IMR-90 (cell line): ENCODE measurements around the gene ACVR1B. TPM values are rescaled to one million over a fixed set of nuclear protein-coding genes. Genes with fewer than 3 reads are reported as not detected.

Source experiments
- ATAC-seq: fragments of 200-7000 bp; cut with Tn5 transposase; 2 replicates; pipeline ENCODE4 v1.9.1; 2020; ENCODE audit warnings: low read depth, mild to moderate bottlenecking, moderate library complexity
- BruUV-seq: library from RNA; stranded (reverse); fragments of 400-500 nt; replicated peaks from 2 replicates; lab custom pipeline; 2021; lab: Mats Ljungman, UMichigan
- CTCF ChIA-PET: fragments of 300-600 bp; formaldehyde crosslinking; extraction: SDS; loops from one replicate; lab custom pipeline; 2021; ENCODE audit warnings: antibody characterized with exemption; lab: Yijun Ruan, JAX
- POLR2A ChIA-PET: fragments of 300-600 bp; sonication (Branson Sonifier 250); formaldehyde crosslinking; loops from one replicate; lab custom pipeline; 2022; ENCODE audit warnings: antibody characterized with exemption; ENCODE audit not compliant: unreplicated experiment; lab: Charles Lee
- DNase-seq: peaks from one replicate; pipeline ENCODE4 v3.0.0; 2013
- H2AFZ ChIP-seq: replicated peaks from 2 replicates; pipeline ENCODE3; 2013; ENCODE audit warnings: low read length, mild to moderate bottlenecking; ENCODE audit not compliant: poor library complexity
- H2AK5ac ChIP-seq: 2 replicates; pipeline ENCODE4 v1.6.1; 2013; ENCODE audit warnings: low read depth, low read length, inconsistent platforms
- H2AK9ac ChIP-seq: replicated peaks from 2 replicates; pipeline ENCODE3; 2013; ENCODE audit warnings: mild to moderate bottlenecking, low read depth, low read length, moderate library complexity; ENCODE audit not compliant: poor library complexity
- H2BK120ac ChIP-seq: 2 replicates; pipeline ENCODE4 v1.6.1; 2013; ENCODE audit warnings: low read depth, low read length, inconsistent platforms
- H2BK15ac ChIP-seq: 3 replicates; pipeline ENCODE4 v1.6.1; 2013; ENCODE audit warnings: low read depth, low read length, inconsistent platforms
- H2BK20ac ChIP-seq: 2 replicates; pipeline ENCODE4 v1.6.1; 2013; ENCODE audit warnings: low read depth, mild to moderate bottlenecking, inconsistent platforms, low read length, moderate library complexity
- H2BK5ac ChIP-seq: 2 replicates; pipeline ENCODE4 v1.6.1; 2013; ENCODE audit warnings: mild to moderate bottlenecking, low read depth, low read length, inconsistent platforms; ENCODE audit not compliant: poor library complexity, severe bottlenecking
- H3K14ac ChIP-seq: replicated peaks from 2 replicates; pipeline ENCODE4 v1.6.1; 2013; ENCODE audit warnings: low read depth, low read length, inconsistent platforms
- H3K18ac ChIP-seq: 2 replicates; pipeline ENCODE4 v1.6.1; 2013; ENCODE audit warnings: low read depth, low read length, control low read depth
- H3K23ac ChIP-seq: 2 replicates; pipeline ENCODE4 v1.6.1; 2013; ENCODE audit warnings: low read depth, low read length, inconsistent platforms
- H3K27ac ChIP-seq: 2 replicates; pipeline ENCODE4 v1.5.1; 2013; ENCODE audit warnings: mild to moderate bottlenecking, control low read depth, low read length; ENCODE audit not compliant: insufficient read depth
- H3K27me3 ChIP-seq: 2 replicates; pipeline ENCODE4 v1.6.1; 2013; ENCODE audit warnings: low read length; ENCODE audit not compliant: control insufficient read depth, insufficient read depth
- H3K36me3 ChIP-seq: 2 replicates; pipeline ENCODE4 v1.6.1; 2013; ENCODE audit warnings: low read length, mixed read lengths; ENCODE audit not compliant: control insufficient read depth, insufficient read depth
- H3K4ac ChIP-seq: 2 replicates; pipeline ENCODE4 v1.6.1; 2013; ENCODE audit warnings: low read depth, low read length, inconsistent platforms
- H3K4me1 ChIP-seq: 2 replicates; pipeline ENCODE4 v1.6.1; 2013; ENCODE audit warnings: low read length, mixed read lengths; ENCODE audit not compliant: control insufficient read depth, insufficient read depth
- H3K4me2 ChIP-seq: 2 replicates; pipeline ENCODE4 v1.6.1; 2013; ENCODE audit warnings: low read depth, mild to moderate bottlenecking, control low read depth, low read length, moderate library complexity
- H3K4me3 ChIP-seq: 2 replicates; pipeline ENCODE4 v1.5.1; 2013; ENCODE audit warnings: low read depth, mild to moderate bottlenecking, control low read depth, low read length, moderate library complexity; ENCODE audit not compliant: insufficient read depth
- H3K56ac ChIP-seq: 2 replicates; pipeline ENCODE4 v1.6.1; 2013; ENCODE audit warnings: low read length, inconsistent platforms; ENCODE audit not compliant: insufficient read depth; ENCODE audit errors: extremely low read depth
- H3K79me1 ChIP-seq, 2 experiments: 2 replicates each; pipeline ENCODE4 v1.6.1; 2013; ENCODE audit warnings: low read length in 2 of 2, inconsistent platforms in 1 of 2, low read depth in 1 of 2
- H3K9ac ChIP-seq: 2 replicates; pipeline ENCODE4 v1.6.1; 2013; ENCODE audit warnings: low read depth, low read length, control low read depth
- H3K9me1 ChIP-seq: 2 replicates; pipeline ENCODE4 v1.6.1; 2013; ENCODE audit warnings: low read length, inconsistent platforms; ENCODE audit not compliant: insufficient read depth
- H3K9me3 ChIP-seq: 2 replicates; pipeline ENCODE4 v1.6.1; 2013; ENCODE audit warnings: low read length; ENCODE audit not compliant: control insufficient read depth, insufficient read depth
- H4K20me1 ChIP-seq: 2 replicates; pipeline ENCODE4 v1.6.1; 2013; ENCODE audit warnings: low read length, inconsistent platforms; ENCODE audit not compliant: insufficient read depth
- H4K5ac ChIP-seq: 2 replicates; pipeline ENCODE4 v1.6.1; 2013; ENCODE audit warnings: mild to moderate bottlenecking, low read depth, low read length, control low read depth
- H4K8ac ChIP-seq, 2 experiments: 2 replicates each; pipeline ENCODE4 v1.6.1; 2013; ENCODE audit warnings: low read depth in 2 of 2, low read length in 2 of 2, control low read depth in 1 of 2, inconsistent platforms in 1 of 2
- H4K91ac ChIP-seq: 2 replicates; pipeline ENCODE4 v1.6.1; 2013; ENCODE audit warnings: low read depth, low read length, inconsistent platforms; ENCODE audit not compliant: insufficient read depth
- BHLHE40 ChIP-seq: fragments of 150-350 bp; IDR thresholded peaks from 2 replicates; pipeline ENCODE4 v1.6.1; 2016; ENCODE audit warnings: mild to moderate bottlenecking, low read depth, low read length
- CEBPB ChIP-seq: IDR thresholded peaks from 2 replicates; pipeline ENCODE4 v1.6.1; 2012; ENCODE audit warnings: low read depth, low read length, improper control_type of control experiment
- CHD1 ChIP-seq: IDR thresholded peaks from 2 replicates; pipeline ENCODE4 v1.6.1; 2012; ENCODE audit warnings: low read depth, low read length, improper control_type of control experiment
- FOS ChIP-seq: fragments of 150-350 bp; IDR thresholded peaks from 2 replicates; pipeline ENCODE4 v1.6.1; 2016; ENCODE audit warnings: low read depth, low read length
- MAZ ChIP-seq: IDR thresholded peaks from 2 replicates; pipeline ENCODE4 v1.6.1; 2012; ENCODE audit warnings: low read depth, mild to moderate bottlenecking, low read length, improper control_type of control experiment, moderate library complexity, borderline replicate concordance
- MXI1 ChIP-seq: IDR thresholded peaks from 2 replicates; pipeline ENCODE4 v1.6.1; 2012; ENCODE audit warnings: low read depth, mild to moderate bottlenecking, low read length, moderate library complexity, borderline replicate concordance
- NFE2L2 ChIP-seq: fragments of 150-350 bp; IDR thresholded peaks from 2 replicates; pipeline ENCODE4 v1.6.1; 2016; ENCODE audit warnings: low read depth, mild to moderate bottlenecking, low read length
- POLR2A ChIP-seq: IDR thresholded peaks from 2 replicates; pipeline ENCODE4 v1.6.1; 2012; ENCODE audit warnings: mild to moderate bottlenecking, low read depth, low read length
- RCOR1 ChIP-seq: IDR thresholded peaks from 2 replicates; pipeline ENCODE4 v1.6.1; 2012; ENCODE audit warnings: mild to moderate bottlenecking, low read length, improper control_type of control experiment; ENCODE audit not compliant: insufficient replicate concordance
- RFX5 ChIP-seq: IDR thresholded peaks from 2 replicates; pipeline ENCODE4 v1.8.0; 2012; ENCODE audit warnings: low read depth, mild to moderate bottlenecking, low read length, moderate library complexity
- SMC3 ChIP-seq: fragments of 150-350 bp; IDR thresholded peaks from 2 replicates; pipeline ENCODE4 v1.6.1; 2016; ENCODE audit warnings: low read depth, mild to moderate bottlenecking, antibody characterized with exemption, low read length, moderate library complexity
- WGBS, 2 experiments: methylation state at CpG; one replicate each; pipeline versions ENCODE4 v1.1.5 to v1.1.7; 2013; ENCODE audit warnings: missing lambda C conversion rate in 2 of 2; ENCODE audit not compliant: insufficient read length in 1 of 2; ENCODE audit errors: extremely low coverage in 2 of 2; 5-methylcytosine and 5-hydroxymethylcytosine counted together
- dilution Hi-C: fragments of 300-500 bp; cut with HindIII; formaldehyde crosslinking; loops from one replicate; pipeline ENCODE4 v1.14.3; 2018; ENCODE audit warnings: low sequenced_read_pairs; ENCODE audit not compliant: unreplicated experiment
- in situ Hi-C: fragments of 300-500 bp; cut with MboI; formaldehyde crosslinking; loops from 3 replicates; pipeline ENCODE4 v1.14.3; 2019; ENCODE audit warnings: low sequenced_read_pairs, inconsistent platforms, mixed read lengths
- intact Hi-C: fragments of 100-400 bp; cut with micrococcal nuclease; formaldehyde crosslinking; loops from 2 replicates; pipeline ENCODE4 v1.10.0; 2022
- polyA plus RNA-seq, 3 experiments: library from polyadenylated mRNA; depleted of rRNA; stranded (reverse); fragments of >200 nt; gene quantifications; 2 replicates each; pipeline ENCODE4 v1.2.3, GENCODE V29; 2012; ENCODE audit warnings: low replicate concordance in 1 of 3
- total RNA-seq: library from RNA; depleted of rRNA; stranded (reverse); fragments of >200 nt; gene quantifications from 2 replicates; pipeline ENCODE4 v1.2.3, GENCODE V29; 2012
- TF ChIP-seq, protein P1 (sequence below): fragments of 150-350 bp; IDR thresholded peaks from 2 replicates; pipeline ENCODE4 v1.6.1; 2017; ENCODE audit warnings: mild to moderate bottlenecking, antibody characterized with exemption, low read length, low read depth
- TF ChIP-seq, protein P2 (sequence below): conservative IDR thresholded peaks from 2 replicates; pipeline ENCODE4 v1.5.1; 2012; ENCODE audit warnings: mild to moderate bottlenecking, low read depth, low read length, improper control_type of control experiment
- TF ChIP-seq, protein P3 (sequence below): fragments of 150-350 bp; IDR thresholded peaks from 2 replicates; pipeline ENCODE4 v1.6.1; 2016; ENCODE audit warnings: low read depth, mild to moderate bottlenecking, low read length, moderate library complexity, borderline replicate concordance

Gene ACVR1B
- total and polyA plus RNA-seq, 2 of the 4 experiments (the other 2 are of a cell fraction), result 5.7 to 13.6 TPM

DNA sequence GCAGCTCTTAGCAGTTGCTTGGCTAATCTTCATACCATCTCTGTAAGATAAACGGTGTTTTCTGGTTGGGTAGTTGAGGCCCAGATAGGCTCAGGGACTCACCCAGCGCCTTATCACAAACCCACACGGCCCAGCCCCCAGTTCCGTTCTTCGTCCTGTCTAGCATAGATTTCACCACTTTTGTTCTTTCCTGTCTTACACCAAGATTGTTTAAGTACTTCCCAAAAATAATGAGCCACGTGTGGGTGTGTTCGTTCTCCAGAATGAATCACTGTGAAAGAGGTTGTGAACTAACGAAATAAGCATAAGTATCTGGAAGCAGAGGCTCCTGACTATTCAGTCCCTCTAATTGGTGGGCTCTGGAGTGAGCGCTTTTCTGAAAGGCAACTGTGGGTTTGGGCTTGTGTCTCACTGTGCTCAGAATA lies 21.4 kb downstream of the ACVR1B start:
- H3K4me2 ChIP-seq, result peak overlapping the region; percentile 56

More for the DNA sequence above, 21.4 kb downstream of the ACVR1B start:
- Histone ChIP-seq H3K18ac (0 out of 2 replicates have a peak overlapping the region, but pooled peaks have one; percentile 31), H3K14ac (peak overlapping the region; percentile 87), H4K20me1 (peaks cover 15% of the 10 kb centered on the region), H3K4ac (peak overlapping the region; percentile 97), H3K9me3 (no peaks in the 10 kb centered on the region), H2AFZ (no peak overlapping the region), H4K91ac (peak overlapping the region; percentile 86), H2AK5ac (peak overlapping the region; percentile 88), H3K36me3 (peaks cover 21% of the 10 kb centered on the region), H4K5ac (no peak overlapping the region), H2BK20ac (peak overlapping the region; percentile 95), H2BK15ac (peak overlapping the region; percentile 96; the same call in 2 of the 3 replicates), H2BK120ac (peak overlapping the region; percentile 95), H3K9me1 (peaks cover 42% of the 10 kb centered on the region), H3K4me3 (no peak overlapping the region), H3K9ac (no peak overlapping the region), H3K4me1 (peaks cover 38% of the 10 kb centered on the region), H2BK5ac (peak overlapping the region; percentile 83), H4K8ac (peak overlapping the region; percentile 59 to 79; a peak in 3 of 4 replicates), H3K27me3 (no peaks in the 10 kb centered on the region), H3K56ac (no peak overlapping the region), H3K27ac (peak overlapping the region; percentile 34; the same call in 1 of the 2 replicates), H2AK9ac (peak overlapping the region; percentile 18), H3K23ac (peak overlapping the region; percentile 93), H3K79me1 (peaks cover 35 to 93% of the 10 kb centered on the region in 2 experiments)
- dilution Hi-C loops, result loop anchor here (25.0 kb wide), 1 partner anchor 111 kb away; no protein-coding TSS in a partner anchor
- intact Hi-C loops, result no loop called here
- POLR2A ChIA-PET, result no interaction called here
- no TSS peak for BruUV-seq
- CTCF ChIA-PET, result interaction anchor here (1.2 kb wide), 1 partner anchor 21 kb away, joined by 4 read pairs; no protein-coding TSS in a partner anchor
- no CpG with 5 or more reads among the region's 9 CpGs for whole genome bisulfite sequencing, 2 experiments
- peak; percentile 73 for DNase-seq
- in situ Hi-C loops, result no loop called here
- TF ChIP-seq MXI1, result no peak
- TF ChIP-seq RFX5, result no peak
- TF ChIP-seq, protein P1, sequence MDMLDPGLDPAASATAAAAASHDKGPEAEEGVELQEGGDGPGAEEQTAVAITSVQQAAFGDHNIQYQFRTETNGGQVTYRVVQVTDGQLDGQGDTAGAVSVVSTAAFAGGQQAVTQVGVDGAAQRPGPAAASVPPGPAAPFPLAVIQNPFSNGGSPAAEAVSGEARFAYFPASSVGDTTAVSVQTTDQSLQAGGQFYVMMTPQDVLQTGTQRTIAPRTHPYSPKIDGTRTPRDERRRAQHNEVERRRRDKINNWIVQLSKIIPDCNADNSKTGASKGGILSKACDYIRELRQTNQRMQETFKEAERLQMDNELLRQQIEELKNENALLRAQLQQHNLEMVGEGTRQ, result peak; percentile 61
- TF ChIP-seq, protein P2, sequence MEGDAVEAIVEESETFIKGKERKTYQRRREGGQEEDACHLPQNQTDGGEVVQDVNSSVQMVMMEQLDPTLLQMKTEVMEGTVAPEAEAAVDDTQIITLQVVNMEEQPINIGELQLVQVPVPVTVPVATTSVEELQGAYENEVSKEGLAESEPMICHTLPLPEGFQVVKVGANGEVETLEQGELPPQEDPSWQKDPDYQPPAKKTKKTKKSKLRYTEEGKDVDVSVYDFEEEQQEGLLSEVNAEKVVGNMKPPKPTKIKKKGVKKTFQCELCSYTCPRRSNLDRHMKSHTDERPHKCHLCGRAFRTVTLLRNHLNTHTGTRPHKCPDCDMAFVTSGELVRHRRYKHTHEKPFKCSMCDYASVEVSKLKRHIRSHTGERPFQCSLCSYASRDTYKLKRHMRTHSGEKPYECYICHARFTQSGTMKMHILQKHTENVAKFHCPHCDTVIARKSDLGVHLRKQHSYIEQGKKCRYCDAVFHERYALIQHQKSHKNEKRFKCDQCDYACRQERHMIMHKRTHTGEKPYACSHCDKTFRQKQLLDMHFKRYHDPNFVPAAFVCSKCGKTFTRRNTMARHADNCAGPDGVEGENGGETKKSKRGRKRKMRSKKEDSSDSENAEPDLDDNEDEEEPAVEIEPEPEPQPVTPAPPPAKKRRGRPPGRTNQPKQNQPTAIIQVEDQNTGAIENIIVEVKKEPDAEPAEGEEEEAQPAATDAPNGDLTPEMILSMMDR, result no peak
- TF ChIP-seq POLR2A, result no peak
- TF ChIP-seq SMC3, result no peak
- TF ChIP-seq NFE2L2, result no peak
- TF ChIP-seq RCOR1, result no peak
- TF ChIP-seq BHLHE40, result 0 out of 2 replicates have a peak, but pooled peaks have one; percentile 37
- TF ChIP-seq FOS, result 0 out of 2 replicates have a peak, but pooled peaks have one; percentile 22
- peak; percentile 45; the same call in 1 of the 2 replicates for TF ChIP-seq CEBPB
- 0 out of 2 replicates have a peak, but pooled peaks have one; percentile 44 for TF ChIP-seq CHD1
- TF ChIP-seq, protein P3, sequence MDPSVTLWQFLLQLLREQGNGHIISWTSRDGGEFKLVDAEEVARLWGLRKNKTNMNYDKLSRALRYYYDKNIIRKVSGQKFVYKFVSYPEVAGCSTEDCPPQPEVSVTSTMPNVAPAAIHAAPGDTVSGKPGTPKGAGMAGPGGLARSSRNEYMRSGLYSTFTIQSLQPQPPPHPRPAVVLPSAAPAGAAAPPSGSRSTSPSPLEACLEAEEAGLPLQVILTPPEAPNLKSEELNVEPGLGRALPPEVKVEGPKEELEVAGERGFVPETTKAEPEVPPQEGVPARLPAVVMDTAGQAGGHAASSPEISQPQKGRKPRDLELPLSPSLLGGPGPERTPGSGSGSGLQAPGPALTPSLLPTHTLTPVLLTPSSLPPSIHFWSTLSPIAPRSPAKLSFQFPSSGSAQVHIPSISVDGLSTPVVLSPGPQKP, result no peak
- no peak for TF ChIP-seq MAZ
- peak; percentile 35 for ATAC-seq
